IPS DF 6.9 (cell line): ENCODE measurements around the gene MPPED1.

Experiments used
- DNase-seq: peaks from one replicate; pipeline ENCODE4 v3.0.0-alpha.2; 2013; ENCODE audit warnings: low read depth, low spot score
- H3K27ac ChIP-seq: one replicate; pipeline ENCODE4 v1.5.1; 2013; ENCODE audit warnings: low read length, control low read depth
- H3K27me3 ChIP-seq: 2 replicates; pipeline ENCODE4 v1.6.1; 2013; ENCODE audit warnings: mild to moderate bottlenecking, low read length; ENCODE audit not compliant: control insufficient read depth, insufficient read depth
- H3K36me3 ChIP-seq: 2 replicates; pipeline ENCODE4 v1.6.1; 2013; ENCODE audit warnings: low read length; ENCODE audit not compliant: control insufficient read depth, insufficient read depth
- H3K4me1 ChIP-seq: 2 replicates; pipeline ENCODE4 v1.6.1; 2013; ENCODE audit warnings: low read length; ENCODE audit not compliant: control insufficient read depth, insufficient read depth
- H3K4me3 ChIP-seq: 2 replicates; pipeline ENCODE4 v1.5.1; 2013; ENCODE audit warnings: mild to moderate bottlenecking, low read length
- H3K9me3 ChIP-seq: 2 replicates; pipeline ENCODE4 v1.6.1; 2013; ENCODE audit warnings: low read length, inconsistent platforms; ENCODE audit not compliant: control insufficient read depth, insufficient read depth
- WGBS: extraction: QIAGEN DNeasy Blood & Tissue Kit; methylation state at CpG from one replicate; pipeline ENCODE4 v1.1.7; 2013; ENCODE audit warnings: mixed read lengths, missing lambda C conversion rate; ENCODE audit not compliant: insufficient read length, insufficient coverage; 5-methylcytosine and 5-hydroxymethylcytosine counted together

Gene MPPED1

DNA sequence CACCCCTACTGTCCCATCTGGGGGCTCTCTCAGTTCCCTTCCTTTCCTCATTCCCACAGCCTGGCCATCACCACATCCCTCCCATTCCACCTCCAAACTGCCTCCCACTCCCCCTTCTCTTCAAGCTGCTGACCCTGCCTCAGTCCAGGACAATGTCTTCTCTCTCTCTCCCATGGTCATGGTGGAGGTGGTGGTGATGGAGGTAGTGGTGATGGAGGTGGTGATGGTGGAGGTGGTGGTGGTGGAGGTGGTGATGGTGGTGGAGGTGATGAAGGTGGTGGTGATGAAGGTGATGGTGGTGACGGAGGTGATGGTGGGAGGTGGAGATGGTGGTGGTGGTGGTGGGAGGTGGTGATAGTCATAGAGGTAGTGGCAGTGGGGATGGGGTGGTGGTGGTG is 87.0 kb downstream of the MPPED1 start:
- peaks cover 2% of the 10 kb centered on the region; the same call in 1 of the 2 replicates for H3K9me3 ChIP-seq
- H3K36me3 ChIP-seq = no peaks in the 10 kb centered on the region
- no CpG with 5 or more reads among the region's 1 CpG for WGBS
- no peaks in the 10 kb centered on the region for H3K27me3 ChIP-seq
- no peaks in the 10 kb centered on the region for H3K4me1 ChIP-seq
- H3K4me3 ChIP-seq = no peak overlapping the region
- DNase-seq = no peak
- H3K27ac ChIP-seq = no peak overlapping the region

GRCh38 chr22:43500792-43501785 is 89.3 kb downstream of the MPPED1 start:
- H3K27ac ChIP-seq = no peak overlapping the region
- WGBS = no CpG with 5 or more reads among the region's 22 CpGs
- H3K4me1 ChIP-seq = no peaks in the 10 kb centered on the region
- no peaks in the 10 kb centered on the region for H3K27me3 ChIP-seq
- H3K4me3 ChIP-seq = no peak overlapping the region
- no peak for DNase-seq
- no peaks in the 10 kb centered on the region for H3K36me3 ChIP-seq
- peaks cover 2% of the 10 kb centered on the region; the same call in 1 of the 2 replicates for H3K9me3 ChIP-seq

GRCh38 chr22:43501878-43502277 is 90.1 kb downstream of the MPPED1 start:
- no peaks in the 10 kb centered on the region for H3K27me3 ChIP-seq
- H3K4me1 ChIP-seq = no peaks in the 10 kb centered on the region
- H3K9me3 ChIP-seq = peaks cover 2% of the 10 kb centered on the region; the same call in 1 of the 2 replicates
- no CpG with 5 or more reads among the region's 11 CpGs for WGBS
- H3K27ac ChIP-seq = no peak overlapping the region
- no peak overlapping the region for H3K4me3 ChIP-seq
- no peaks in the 10 kb centered on the region for H3K36me3 ChIP-seq
- DNase-seq = no peak

DNA sequence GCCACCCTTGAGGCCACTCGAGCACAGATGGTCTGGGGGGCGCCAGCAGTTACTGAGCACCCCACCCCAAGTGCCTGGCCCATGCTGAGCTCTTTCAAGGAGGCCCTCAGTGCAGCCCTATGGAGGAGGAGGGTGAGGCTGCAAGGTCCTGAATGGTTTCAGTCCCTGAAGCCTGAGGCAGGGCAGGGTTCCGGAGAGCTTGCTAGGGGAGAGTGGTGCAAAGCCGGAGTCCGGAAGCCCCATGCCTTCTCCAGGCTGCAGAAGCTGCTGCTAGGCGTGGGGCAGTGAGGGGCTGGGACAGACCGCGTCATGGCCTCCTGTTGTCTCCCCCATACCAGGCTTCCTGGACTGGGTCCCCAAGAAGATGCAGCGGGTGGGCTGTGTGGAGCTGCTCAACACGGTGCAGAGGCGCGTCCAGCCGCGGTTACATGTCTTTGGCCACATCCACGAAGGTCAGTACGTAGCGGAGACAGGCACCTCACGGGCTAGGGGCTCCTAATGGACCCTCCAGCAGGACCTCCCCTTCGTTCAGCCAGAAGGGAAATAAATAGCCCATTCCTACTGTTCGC is 90.6 kb downstream of the MPPED1 start:
- Histone ChIP-seq H3K27ac (no peak overlapping the region), H3K4me3 (no peak overlapping the region), H3K36me3 (no peaks in the 10 kb centered on the region), H3K9me3 (peaks cover 1% of the 10 kb centered on the region; the same call in 1 of the 2 replicates), H3K27me3 (no peaks in the 10 kb centered on the region), H3K4me1 (no peaks in the 10 kb centered on the region)
- DNase-seq = no peak
- WGBS = no CpG with 5 or more reads among the region's 20 CpGs

- Histone ChIP-seq H3K27ac (no peak overlapping the region), H3K4me1 (no peaks in the 10 kb centered on the region), H3K36me3 (no peaks in the 10 kb centered on the region), H3K9me3 (no peaks in the 10 kb centered on the region), H3K4me3 (no peak overlapping the region), H3K27me3 (no peaks in the 10 kb centered on the region)
- DNase-seq = no peak
- WGBS = no CpG with 5 or more reads among the region's 3 CpGs
These were observed 92.3 kb downstream of the MPPED1 start for GRCh38 chr22:43504068-43504467.

- 100% methylated on average over 4 of the region's 7 CpGs for WGBS
These were observed 93.0 kb downstream of the MPPED1 start for GRCh38 chr22:43504666-43505261.

DNA sequence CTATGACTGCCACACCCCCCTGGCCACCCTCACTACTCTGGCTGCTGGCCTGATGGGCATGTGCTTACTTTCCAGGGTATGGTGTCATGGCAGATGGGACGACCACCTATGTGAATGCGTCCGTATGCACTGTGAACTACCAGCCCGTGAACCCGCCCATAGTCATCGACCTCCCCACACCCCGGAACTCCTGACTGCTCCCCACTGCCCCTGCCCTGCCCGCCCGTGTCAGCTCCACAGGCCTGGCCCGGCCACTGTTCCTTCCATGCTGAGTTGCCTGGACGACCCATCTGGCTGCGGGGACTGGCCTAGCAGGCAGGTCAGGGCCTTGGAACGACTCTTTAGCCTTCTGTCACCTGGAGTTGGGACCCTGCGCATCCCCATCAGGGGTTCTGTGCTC is 93.6 kb downstream of the MPPED1 start:
- no peak overlapping the region for H3K4me3 ChIP-seq
- no CpG with 5 or more reads among the region's 14 CpGs for WGBS

More at GRCh38 chr22:43504666-43505261, 93.0 kb downstream of the MPPED1 start:
- Histone ChIP-seq H3K4me1 (no peaks in the 10 kb centered on the region), H3K36me3 (no peaks in the 10 kb centered on the region), H3K27ac (no peak overlapping the region), H3K9me3 (no peaks in the 10 kb centered on the region), H3K27me3 (no peaks in the 10 kb centered on the region), H3K4me3 (no peak overlapping the region)
- no peak for DNase-seq

GRCh38 chr22:43505896-43506295 is 94.1 kb downstream of the MPPED1 start:
- WGBS = no CpG with 5 or more reads among the region's 8 CpGs
- DNase-seq = no peak
- H3K4me1 ChIP-seq = no peaks in the 10 kb centered on the region
- H3K27ac ChIP-seq = no peak overlapping the region
- H3K27me3 ChIP-seq = no peaks in the 10 kb centered on the region
- no peaks in the 10 kb centered on the region for H3K36me3 ChIP-seq
- H3K4me3 ChIP-seq = no peak overlapping the region
- H3K9me3 ChIP-seq = no peaks in the 10 kb centered on the region

More for the DNA sequence above, 93.6 kb downstream of the MPPED1 start:
- no peaks in the 10 kb centered on the region for H3K9me3 ChIP-seq
- no peak overlapping the region for H3K27ac ChIP-seq
- no peaks in the 10 kb centered on the region for H3K4me1 ChIP-seq
- H3K36me3 ChIP-seq = no peaks in the 10 kb centered on the region
- H3K27me3 ChIP-seq = no peaks in the 10 kb centered on the region
- no peak for DNase-seq

- H3K27me3 ChIP-seq = no peaks in the 10 kb centered on the region
- WGBS = no CpG with 5 or more reads among the region's 12 CpGs
- H3K9me3 ChIP-seq = no peaks in the 10 kb centered on the region
- H3K27ac ChIP-seq = no peak overlapping the region
- no peak for DNase-seq
- H3K4me1 ChIP-seq = no peaks in the 10 kb centered on the region; the same call in 1 of the 2 replicates
- H3K36me3 ChIP-seq = no peaks in the 10 kb centered on the region; the same call in 1 of the 2 replicates
- no peak overlapping the region for H3K4me3 ChIP-seq
These were observed 94.7 kb downstream of the MPPED1 start for GRCh38 chr22:43506487-43506886.

DNA sequence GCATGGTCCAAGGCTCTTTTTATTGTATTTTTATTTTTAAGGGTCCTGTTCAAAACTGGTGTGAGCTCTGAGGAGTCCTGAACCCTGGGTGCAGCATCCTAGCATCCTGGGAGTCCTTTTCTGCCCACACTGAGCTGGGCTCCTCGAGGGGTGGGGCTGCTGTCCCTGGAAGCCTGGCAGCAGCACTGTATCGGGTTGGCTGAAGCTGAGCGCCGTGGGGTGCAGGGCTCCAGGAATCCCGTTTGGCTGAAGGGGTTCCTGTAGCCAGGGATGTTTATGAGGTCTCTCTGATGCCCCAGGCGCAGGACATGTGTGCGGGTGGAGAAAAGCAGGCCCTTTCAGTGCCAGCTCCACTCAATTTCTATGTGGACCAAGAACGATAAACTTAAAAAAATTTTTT is 95.4 kb downstream of the MPPED1 start:
- H3K4me1 ChIP-seq = peaks cover 1% of the 10 kb centered on the region; the same call in 1 of the 2 replicates
- no peak overlapping the region for H3K4me3 ChIP-seq
- WGBS = no CpG with 5 or more reads among the region's 8 CpGs
- H3K27me3 ChIP-seq = no peaks in the 10 kb centered on the region
- no peak overlapping the region for H3K27ac ChIP-seq
- no peaks in the 10 kb centered on the region for H3K9me3 ChIP-seq
- H3K36me3 ChIP-seq = no peaks in the 10 kb centered on the region; the same call in 1 of the 2 replicates
- no peak for DNase-seq
